Naive thymus-derived CD4-positive, alpha-beta T cell (primary cell): ENCODE measurements around the gene EIF1. TPM values are rescaled to one million over a fixed set of nuclear protein-coding genes. Genes with fewer than 3 reads are reported as not detected.
"Not testable (repeated sequence)": the region's sequence is repeated elsewhere in the genome, so short reads cannot be mapped to it uniquely, and the experiment has no call there.

Experiments used
- ATAC-seq: fragments of 150-1000 bp; cut with Tn5 transposase; 2 replicates; pipeline ENCODE4 v1.10.0; 2021; ENCODE audit warnings: mild to moderate bottlenecking, moderate library complexity
- CTCF ChIA-PET: fragments of 350-600 bp; sonication (Branson Sonifier 250); formaldehyde crosslinking; loops from one replicate; lab custom pipeline; 2021; ENCODE audit warnings: antibody characterized with exemption; lab: Charles Lee
- POLR2A ChIA-PET: fragments of 350-600 bp; sonication (Branson Sonifier 250); formaldehyde crosslinking; loops from one replicate; lab custom pipeline; 2021; ENCODE audit warnings: antibody characterized with exemption, inconsistent platforms; lab: Charles Lee
- DNase-seq, 9 donors: peaks; one replicate each; pipeline versions ENCODE4 v3.0.0 to v3.0.0-alpha.2; 2020 to 2022; ENCODE audit warnings: mixed read lengths in 1 of 9
- H3K27ac ChIP-seq: one replicate; pipeline ENCODE4 v1.7.0; 2013; ENCODE audit warnings: mild to moderate bottlenecking, low read depth, low read length, moderate library complexity
- H3K27me3 ChIP-seq, 2 donors: one replicate each; pipeline ENCODE4 v1.7.0; 2013; ENCODE audit warnings: low read length in 2 of 2, mild to moderate bottlenecking in 2 of 2, moderate library complexity in 2 of 2; ENCODE audit not compliant: control insufficient read depth in 2 of 2, insufficient read depth in 2 of 2
- H3K36me3 ChIP-seq, 3 experiments: 1 replicate in 2 of 3; 2 replicates in 1 of 3; pipeline ENCODE4 v1.7.0; 2013; ENCODE audit warnings: low read length in 3 of 3, mild to moderate bottlenecking in 3 of 3, moderate library complexity in 1 of 3; ENCODE audit not compliant: insufficient read depth in 3 of 3, control insufficient read depth in 2 of 3
- H3K4me1 ChIP-seq, 2 donors: one replicate each; pipeline ENCODE4 v1.7.0; 2013; ENCODE audit warnings: low read length in 2 of 2, mild to moderate bottlenecking in 2 of 2, moderate library complexity in 1 of 2; ENCODE audit not compliant: control insufficient read depth in 2 of 2, insufficient read depth in 2 of 2
- H3K4me3 ChIP-seq: 2 replicates; pipeline ENCODE4 v1.7.0; 2013; ENCODE audit warnings: mild to moderate bottlenecking, low read length
- H3K9me3 ChIP-seq, 3 experiments: 1 replicate in 2 of 3; 2 replicates in 1 of 3; pipeline ENCODE4 v1.7.0; 2013; ENCODE audit warnings: low read length in 3 of 3; ENCODE audit not compliant: control insufficient read depth in 2 of 3
- H3K27ac Mint-ChIP-seq, 9 donors: one replicate each; pipeline ENCODE4 v1.8.0; 2020 to 2022; ENCODE audit warnings: mixed read lengths in 9 of 9, mild to moderate bottlenecking in 8 of 9, moderate library complexity in 5 of 9, inconsistent platforms in 2 of 9
- H3K27me3 Mint-ChIP-seq, 5 donors: one replicate each; pipeline ENCODE4 v1.8.0; 2021 to 2022; ENCODE audit warnings: mixed read lengths in 5 of 5, mild to moderate bottlenecking in 1 of 5
- H3K36me3 Mint-ChIP-seq, 5 donors: one replicate each; pipeline ENCODE4 v1.8.0; 2020 to 2022; ENCODE audit warnings: mixed read lengths in 5 of 5, mild to moderate bottlenecking in 3 of 5, inconsistent platforms in 1 of 5
- H3K4me1 Mint-ChIP-seq, 7 donors: one replicate each; pipeline ENCODE4 v1.8.0; 2020 to 2022; ENCODE audit warnings: mixed read lengths in 7 of 7, mild to moderate bottlenecking in 3 of 7, inconsistent platforms in 1 of 7
- H3K4me3 Mint-ChIP-seq, 10 donors: one replicate each; pipeline ENCODE4 v1.8.0; 2020 to 2022; ENCODE audit warnings: mild to moderate bottlenecking in 10 of 10, mixed read lengths in 10 of 10, moderate library complexity in 6 of 10, inconsistent platforms in 2 of 10
- H3K9me3 Mint-ChIP-seq, 11 donors: one replicate each; pipeline ENCODE4 v1.8.0; 2020 to 2022; ENCODE audit warnings: mixed read lengths in 11 of 11, mild to moderate bottlenecking in 4 of 11, inconsistent platforms in 1 of 11, moderate library complexity in 1 of 11
- intact Hi-C, 2 donors: fragments of 100-400 bp; cut with micrococcal nuclease; formaldehyde crosslinking; loops; one replicate each; pipeline ENCODE4 v1.15.1; 2023
- polyA plus RNA-seq, 2 donors: library from polyadenylated mRNA; unstranded; fragments of 300-500 nt; fragmentation: Illumina TruSeq; gene quantifications; one replicate each; pipeline ENCODE4 v1.2.3, GENCODE V29; 2021
- total RNA-seq, 6 experiments: library from RNA in 5 of 6; stranded (reverse) in 5 of 6; gene quantifications; 1 replicate in 5 of 6; 2 replicates in 1 of 6; pipeline ENCODE4 v1.2.3 and lab custom pipeline; 2021 to 2026

Gene EIF1
- total and polyA plus RNA-seq, 7 experiments from 2014 or later: 710 to 2,222 (median 934) TPM

- H3K9me3 ChIP-seq: no peaks in the 10 kb centered on the region
- Mint-ChIP-seq H3K36me3 (peaks cover 8 to 40% (median 37%) of the 10 kb centered on the region in 5 donors), H3K4me1 (peaks cover 15 to 53% (median 42%) of the 10 kb centered on the region in 7 donors), H3K9me3 (peaks cover 0 to 47% (median 0%) of the 10 kb centered on the region in 11 donors), H3K4me3 (peak overlapping the region in 5 of 10 donors; percentile 1 to 99 (median 94)), H3K27ac (peak overlapping the region in 8 of 9 donors; percentile 21 to 99 (median 50)), H3K27me3 (peaks cover 0 to 9% (median 0%) of the 10 kb centered on the region in 5 donors)
- H3K27me3 ChIP-seq: no peaks in the 10 kb centered on the region
- no peak overlapping the region for H3K4me3 ChIP-seq
- intact Hi-C loops: no loop called here
- POLR2A ChIA-PET: interaction anchor here (0.6 to 7.3 kb wide), 6 partner anchors 10 to 780 kb away, joined by 3 to 255 read pairs (median 6); no protein-coding TSS in a partner anchor
- H3K36me3 ChIP-seq: peaks cover 34 to 66% (median 37%) of the 10 kb centered on the region in 3 experiments
- CTCF ChIA-PET: interaction anchor here (0.6 to 5.6 kb wide), 3 partner anchors 14 to 16 kb away, joined by 5 to 64 read pairs (median 5); no protein-coding TSS in a partner anchor
- no peak overlapping the region for H3K27ac ChIP-seq
- peaks cover 20 to 24% of the 10 kb centered on the region in 2 donors for H3K4me1 ChIP-seq
- DNase-seq: peak in 6 of 9 donors; percentile 24 to 39 (median 36)
- ATAC-seq: no peak
These were observed 4.2 kb downstream of the EIF1 start for GRCh38 chr17:41692722-41693521.

DNA sequence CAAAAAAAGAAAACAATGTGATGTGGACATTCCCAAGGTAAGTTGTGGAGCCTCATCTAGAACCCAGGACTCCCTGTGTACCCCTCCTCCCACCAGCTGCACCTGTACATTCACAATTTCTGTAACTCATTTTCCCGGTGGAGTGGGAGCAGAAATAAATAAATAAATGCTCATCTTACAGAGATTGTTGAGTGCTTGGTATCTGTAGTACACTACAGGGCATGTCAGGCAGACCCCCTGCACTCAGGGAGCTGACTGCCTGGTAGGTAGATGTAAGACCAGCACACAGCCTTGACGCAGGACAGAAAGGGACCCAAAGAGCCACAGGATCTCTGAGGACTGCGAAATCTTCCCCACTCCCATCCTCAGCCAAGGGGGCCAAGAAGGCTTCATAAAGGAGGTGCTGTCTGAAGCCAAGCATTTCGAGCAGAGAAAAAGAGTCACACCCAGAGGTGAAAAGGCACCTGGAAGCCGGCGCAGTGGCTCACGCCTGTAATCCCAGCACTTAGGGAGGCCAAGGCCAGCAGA is 6.5 kb downstream of the EIF1 start:
- Histone ChIP-seq H3K27ac (no peak overlapping the region), H3K36me3 (peaks cover 25 to 51% (median 28%) of the 10 kb centered on the region in 3 experiments), H3K4me1 (peaks cover 10 to 18% of the 10 kb centered on the region in 2 donors), H3K4me3 (no peak overlapping the region), H3K9me3 (no peaks in the 10 kb centered on the region), H3K27me3 (no peaks in the 10 kb centered on the region)
- Mint-ChIP-seq H3K4me1 (peaks cover 10 to 41% (median 35%) of the 10 kb centered on the region in 7 donors), H3K27ac (peak overlapping the region in 2 of 9 donors; percentile 33 to 65), H3K27me3 (no peaks in the 10 kb centered on the region), H3K9me3 (peaks cover 0 to 38% (median 0%) of the 10 kb centered on the region in 11 donors), H3K36me3 (peaks cover 4 to 32% (median 29%) of the 10 kb centered on the region in 5 donors), H3K4me3 (peak overlapping the region in 1 of 10 donors; percentile 34)
- POLR2A ChIA-PET: interaction anchor here (0.6 to 2.2 kb wide), 6 partner anchors 14 to 1119 kb away, joined by 3 to 16 read pairs (median 4); no protein-coding TSS in a partner anchor
- intact Hi-C loops: no loop called here
- peak in 2 of 9 donors; percentile 3 for DNase-seq
- ATAC-seq: no peak
- CTCF ChIA-PET: interaction anchor here (0.5 to 2.3 kb wide), 5 partner anchors 13 to 415 kb away, joined by 3 to 15 read pairs (median 6); no protein-coding TSS in a partner anchor

DNA sequence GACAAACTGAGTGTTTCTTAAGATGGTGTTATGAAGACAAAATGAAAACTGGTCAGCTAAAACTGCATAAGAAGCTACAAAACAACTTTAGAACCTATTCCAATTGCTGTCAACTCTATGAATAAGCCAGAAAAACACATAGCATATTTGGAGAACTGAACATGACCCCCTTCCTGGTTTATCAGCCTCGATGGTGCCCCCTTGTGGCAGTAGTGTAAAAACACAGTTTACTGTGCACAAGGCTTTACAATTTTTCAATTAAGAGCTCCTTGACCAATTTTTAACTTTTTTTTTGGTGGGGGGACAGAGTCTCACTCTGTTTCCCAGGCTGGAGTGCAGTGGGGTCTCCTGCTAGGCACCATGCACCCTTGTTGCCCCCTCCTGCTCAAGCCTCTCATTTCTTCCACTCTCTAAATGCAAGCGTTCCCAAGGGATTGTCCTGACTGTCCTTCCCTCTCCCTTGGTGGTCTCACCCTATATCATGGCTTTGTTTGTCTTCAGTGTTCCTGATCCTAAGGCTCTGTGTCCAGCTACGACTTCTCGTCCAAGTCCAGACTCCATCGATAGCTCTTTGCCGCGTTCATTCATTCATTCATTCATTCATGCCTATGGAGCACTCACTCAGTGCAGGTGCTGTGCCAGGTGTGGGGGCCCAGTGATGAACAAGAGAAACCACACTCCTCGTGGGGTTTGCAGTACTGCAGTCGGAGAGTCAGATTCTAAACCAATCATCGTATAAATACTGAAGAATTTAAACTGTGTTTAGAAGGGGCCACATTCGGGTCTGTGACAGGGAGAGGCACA is 7.5 kb downstream of the EIF1 start:
- no peaks in the 10 kb centered on the region for H3K27me3 Mint-ChIP-seq
- peaks cover under 1 to 8% of the 10 kb centered on the region in 2 donors for H3K4me1 ChIP-seq
- no peak overlapping the region for H3K4me3 ChIP-seq
- ChIA-PET POLR2A (interaction anchor here (0.5 to 2.2 kb wide), 9 partner anchors 13 to 1120 kb away, joined by 3 to 16 read pairs (median 3); no protein-coding TSS in a partner anchor), CTCF (interaction anchor here (0.6 to 2.3 kb wide), 10 partner anchors 9 to 1505 kb away, joined by 3 to 15 read pairs (median 4); no protein-coding TSS in a partner anchor)
- intact Hi-C loops: loop anchor here in 1 of 2 donors (1.0 kb wide), 3 partner anchors 17 to 839 kb away; no protein-coding TSS in a partner anchor
- peaks cover 16 to 41% (median 19%) of the 10 kb centered on the region in 3 experiments for H3K36me3 ChIP-seq
- DNase-seq (peak; percentile 52 to 81 (median 74)), ATAC-seq (peak; percentile 56)
- no peaks in the 10 kb centered on the region for H3K9me3 ChIP-seq
- H3K36me3 Mint-ChIP-seq: peaks cover 4 to 23% (median 20%) of the 10 kb centered on the region in 5 donors
- H3K4me1 Mint-ChIP-seq: peaks cover 10 to 33% (median 25%) of the 10 kb centered on the region in 7 donors
- peaks cover 0 to 35% (median 0%) of the 10 kb centered on the region in 11 donors for H3K9me3 Mint-ChIP-seq
- H3K27ac ChIP-seq: no peak overlapping the region
- H3K27me3 ChIP-seq: no peaks in the 10 kb centered on the region
- H3K4me3 Mint-ChIP-seq: peak overlapping the region in 1 of 10 donors; percentile 3
- H3K27ac Mint-ChIP-seq: peak overlapping the region; percentile 19 to 91 (median 68)

- peaks cover 7 to 29% (median 9%) of the 10 kb centered on the region in 3 experiments for H3K36me3 ChIP-seq
- Mint-ChIP-seq H3K27me3 (no peaks in the 10 kb centered on the region), H3K4me3 (no peak overlapping the region), H3K36me3 (peaks cover 4 to 12% (median 11%) of the 10 kb centered on the region in 5 donors), H3K9me3 (peaks cover 0 to 29% (median 0%) of the 10 kb centered on the region in 11 donors), H3K27ac (peak overlapping the region in 1 of 9 donors; percentile 30), H3K4me1 (peaks cover 7 to 24% (median 13%) of the 10 kb centered on the region in 7 donors)
- POLR2A ChIA-PET: no interaction called here
- no peak overlapping the region for H3K4me3 ChIP-seq
- CTCF ChIA-PET: no interaction called here
- intact Hi-C loops: no loop called here
- no peaks in the 10 kb centered on the region for H3K9me3 ChIP-seq
- ATAC-seq (no peak), DNase-seq (peak in 1 of 9 donors; percentile 3)
- H3K27ac ChIP-seq: no peak overlapping the region
- H3K4me1 ChIP-seq: peaks cover 0 to 7% of the 10 kb centered on the region in 2 donors
- H3K27me3 ChIP-seq: no peaks in the 10 kb centered on the region
These were observed 8.7 kb downstream of the EIF1 start for GRCh38 chr17:41697122-41697962.

DNA sequence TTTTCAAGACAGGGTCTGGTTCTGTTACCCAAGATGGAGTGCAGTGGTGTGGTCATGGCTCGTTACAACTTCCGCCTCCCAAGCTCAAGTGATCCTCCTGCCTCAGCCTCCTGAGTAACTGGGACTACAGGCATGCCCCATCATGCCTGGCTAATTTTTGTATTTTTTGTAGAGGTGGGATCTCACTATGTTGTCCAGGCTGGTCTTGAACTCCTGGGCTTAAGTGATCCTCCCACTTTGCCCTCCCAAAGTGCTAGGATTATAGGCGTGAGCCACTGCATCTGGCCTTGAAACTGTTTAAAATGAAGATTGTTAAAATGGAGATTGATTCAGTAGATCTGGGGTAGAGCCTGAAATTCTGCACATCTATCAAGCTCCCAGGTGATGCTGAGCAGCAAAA is 12.2 kb downstream of the EIF1 start:
- H3K9me3 Mint-ChIP-seq, H3K27ac ChIP-seq, H3K27ac Mint-ChIP-seq, H3K27me3 Mint-ChIP-seq, H3K36me3 Mint-ChIP-seq, H3K36me3 ChIP-seq, H3K9me3 ChIP-seq, ATAC-seq, H3K4me3 Mint-ChIP-seq, DNase-seq, H3K4me3 ChIP-seq, intact Hi-C loops, H3K27me3 ChIP-seq, H3K4me1 ChIP-seq: not testable (repeated sequence)
- ChIA-PET POLR2A (interaction anchor here (1.2 kb wide), 1 partner anchor 11 kb away, joined by 4 read pairs; no protein-coding TSS in a partner anchor), CTCF (interaction anchor here (0.7 to 1.1 kb wide), 2 partner anchors 22 to 1528 kb away, joined by 3 read pairs; no protein-coding TSS in a partner anchor)
- peaks cover 4 to 15% (median 8%) of the 10 kb centered on the region in 7 donors for H3K4me1 Mint-ChIP-seq
